ENCODE measurements around the gene ANO2. TPM values are rescaled to one million over a fixed set of nuclear protein-coding genes. Genes with fewer than 3 reads are reported as not detected.

The ANO2 gene
- total RNA-seq, 2 experiments from 2014 or later, result not detected

- intact Hi-C loops (cut with micrococcal nuclease), result no loop called here
- ATAC-seq (no peak), DNase-seq (no peak)
- Mint-ChIP-seq H3K36me3 (ENCODE audit: low read depth) (no peaks in the 10 kb centered on the region), H3K27me3 (no peaks in the 10 kb centered on the region), H3K4me1 (ENCODE audit: low read depth) (no peaks in the 10 kb centered on the region), H3K27ac (no peak overlapping the region), H3K4me3 (no peak overlapping the region), H3K9me3 (no peaks in the 10 kb centered on the region)
- ChIA-PET CTCF (interaction anchor here (0.8 to 10.9 kb wide), 22 partner anchors 9 to 297 kb away, joined by 3 to 274 read pairs (median 6); no protein-coding TSS in a partner anchor), POLR2A (no interaction called here)
- no peak for TF ChIP-seq CTCF (IDR thresholded peaks at IDR 0.05)
Observed at GRCh38 chr12:5987573-5987972, 42.5 kb upstream of the ANO2 start.

- Mint-ChIP-seq H3K36me3 (ENCODE audit: low read depth) (no peaks in the 10 kb centered on the region), H3K9me3 (no peaks in the 10 kb centered on the region), H3K27ac (no peak overlapping the region), H3K4me3 (no peak overlapping the region), H3K27me3 (no peaks in the 10 kb centered on the region), H3K4me1 (ENCODE audit: low read depth) (no peaks in the 10 kb centered on the region)
- CTCF ChIA-PET, result no interaction called here
- POLR2A ChIA-PET, result no interaction called here
- no peak for DNase-seq
- TF ChIP-seq CTCF (IDR thresholded peaks at IDR 0.05), result no peak
- intact Hi-C loops (cut with micrococcal nuclease), result no loop called here
- ATAC-seq, result no peak
Observed at GRCh38 chr12:5985471-5985870, 40.4 kb upstream of the ANO2 start.

GRCh38 chr12:5984873-5985272 is 39.8 kb upstream of the ANO2 start:
- H3K36me3 Mint-ChIP-seq (ENCODE audit: low read depth), result no peaks in the 10 kb centered on the region
- ATAC-seq (no peak), DNase-seq (no peak)
- intact Hi-C loops (cut with micrococcal nuclease), result no loop called here
- H3K27ac Mint-ChIP-seq, result no peak overlapping the region
- POLR2A ChIA-PET, result no interaction called here
- CTCF ChIA-PET, result no interaction called here
- no peak overlapping the region for H3K4me3 Mint-ChIP-seq
- H3K4me1 Mint-ChIP-seq (ENCODE audit: low read depth), result no peaks in the 10 kb centered on the region
- no peak for TF ChIP-seq CTCF (IDR thresholded peaks at IDR 0.05)
- H3K9me3 Mint-ChIP-seq, result no peaks in the 10 kb centered on the region
- H3K27me3 Mint-ChIP-seq, result no peaks in the 10 kb centered on the region

GRCh38 chr12:5982106-5982505 is 37.0 kb upstream of the ANO2 start:
- ChIA-PET CTCF (interaction anchor here (1.1 to 2.5 kb wide), 2 partner anchors 8 to 57 kb away, joined by 3 to 7 read pairs; no protein-coding TSS in a partner anchor), POLR2A (no interaction called here)
- no peak for ATAC-seq
- H3K9me3 Mint-ChIP-seq, result no peaks in the 10 kb centered on the region
- TF ChIP-seq CTCF (IDR thresholded peaks at IDR 0.05), result no peak
- H3K27ac Mint-ChIP-seq, result no peak overlapping the region
- no peak overlapping the region for H3K4me3 Mint-ChIP-seq
- H3K4me1 Mint-ChIP-seq (ENCODE audit: low read depth), result no peaks in the 10 kb centered on the region
- H3K36me3 Mint-ChIP-seq (ENCODE audit: low read depth), result no peaks in the 10 kb centered on the region
- intact Hi-C loops (cut with micrococcal nuclease), result no loop called here
- no peaks in the 10 kb centered on the region for H3K27me3 Mint-ChIP-seq
- DNase-seq, result no peak

GRCh38 chr12:5977556-5977955 is 32.5 kb upstream of the ANO2 start:
- Mint-ChIP-seq H3K4me1 (ENCODE audit: low read depth) (no peaks in the 10 kb centered on the region), H3K9me3 (no peaks in the 10 kb centered on the region), H3K27ac (no peak overlapping the region), H3K4me3 (no peak overlapping the region), H3K36me3 (ENCODE audit: low read depth) (no peaks in the 10 kb centered on the region), H3K27me3 (no peaks in the 10 kb centered on the region)
- ChIA-PET POLR2A (interaction anchor here (0.5 kb wide), 1 partner anchor 368 kb away, joined by 3 read pairs; no protein-coding TSS in a partner anchor), CTCF (interaction anchor here (1.8 to 5.7 kb wide), 3 partner anchors 11 to 61 kb away, joined by 4 to 33 read pairs (median 17); no protein-coding TSS in a partner anchor)
- ATAC-seq (no peak), DNase-seq (no peak)
- intact Hi-C loops (cut with micrococcal nuclease), result no loop called here
- TF ChIP-seq CTCF (IDR thresholded peaks at IDR 0.05), result no peak

Measured in activated CD8-positive, alpha-beta T cell treated with anti-CD3 and anti-CD28 coated beads for 36 hours (primary cell).